Skeletal muscle tissue (tissue), 4 donors: ENCODE measurements around the gene ZDHHC18. TPM values are rescaled to one million over a fixed set of nuclear protein-coding genes. Genes with fewer than 3 reads are reported as not detected.

ENCODE experiments used
- H3K27ac ChIP-seq: one replicate; pipeline ENCODE4 v1.7.0; 2013; ENCODE audit warnings: mild to moderate bottlenecking, low read depth, low read length, inconsistent platforms
- H3K27me3 ChIP-seq, 3 donors: one replicate each; pipeline ENCODE4 v1.7.0; 2013; ENCODE audit warnings: low read length in 3 of 3; ENCODE audit not compliant: control insufficient read depth in 3 of 3, insufficient read depth in 3 of 3
- H3K36me3 ChIP-seq, 3 donors: one replicate each; pipeline ENCODE4 v1.7.0; 2013; ENCODE audit warnings: low read length in 3 of 3; ENCODE audit not compliant: control insufficient read depth in 3 of 3, insufficient read depth in 3 of 3
- H3K4me1 ChIP-seq, 3 donors: one replicate each; pipeline ENCODE4 v1.7.0; 2013; ENCODE audit warnings: low read length in 3 of 3, mild to moderate bottlenecking in 3 of 3; ENCODE audit not compliant: control insufficient read depth in 3 of 3, insufficient read depth in 3 of 3
- H3K4me3 ChIP-seq, 3 donors: one replicate each; pipeline ENCODE4 v1.7.0; 2013; ENCODE audit warnings: low read length in 3 of 3
- H3K9ac ChIP-seq, 3 donors: one replicate each; pipeline ENCODE4 v1.7.0; 2013; ENCODE audit warnings: low read length in 3 of 3, mild to moderate bottlenecking in 3 of 3, moderate library complexity in 2 of 3, low read depth in 1 of 3
- H3K9me3 ChIP-seq, 3 donors: one replicate each; pipeline ENCODE4 v1.7.0; 2013; ENCODE audit warnings: low read length in 3 of 3; ENCODE audit not compliant: control insufficient read depth in 3 of 3
- total RNA-seq: library from RNA; depleted of rRNA; stranded (reverse); fragments of >200 nt; gene quantifications from one replicate; pipeline ENCODE4 v1.2.3, GENCODE V29; 2014
- donor health status: Osteomylitis.

The ZDHHC18 gene
- total RNA-seq, 1 donor from 2014 or later = 3.7 TPM

DNA sequence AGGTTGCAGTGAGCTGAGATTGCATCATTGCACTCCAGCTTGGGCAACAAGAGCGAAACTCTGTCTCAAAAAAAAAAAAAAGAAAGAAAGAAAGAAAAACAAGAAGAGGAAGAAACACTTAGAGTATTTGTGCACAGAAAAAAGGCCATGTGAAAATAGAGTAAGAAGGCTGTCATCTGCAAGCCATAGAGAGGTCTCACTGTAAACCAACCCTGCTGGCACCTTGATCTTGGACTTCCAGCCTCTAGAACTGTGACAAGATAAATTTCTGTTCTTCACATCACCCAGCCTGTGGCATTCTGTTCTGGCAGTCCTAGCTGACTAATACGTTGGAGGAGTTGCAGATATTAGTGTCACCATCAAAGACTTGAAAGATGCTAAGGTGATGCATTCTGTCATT is 12.1 kb upstream of the ZDHHC18 start:
- H3K4me1 ChIP-seq = peaks cover 0 to 2% (median 0%) of the 10 kb centered on the region in 3 donors
- no peak overlapping the region for H3K4me3 ChIP-seq
- H3K9me3 ChIP-seq = no peaks in the 10 kb centered on the region
- H3K36me3 ChIP-seq = no peaks in the 10 kb centered on the region
- no peaks in the 10 kb centered on the region for H3K27me3 ChIP-seq
- H3K27ac ChIP-seq = no peak overlapping the region
- H3K9ac ChIP-seq = no peak overlapping the region

DNA sequence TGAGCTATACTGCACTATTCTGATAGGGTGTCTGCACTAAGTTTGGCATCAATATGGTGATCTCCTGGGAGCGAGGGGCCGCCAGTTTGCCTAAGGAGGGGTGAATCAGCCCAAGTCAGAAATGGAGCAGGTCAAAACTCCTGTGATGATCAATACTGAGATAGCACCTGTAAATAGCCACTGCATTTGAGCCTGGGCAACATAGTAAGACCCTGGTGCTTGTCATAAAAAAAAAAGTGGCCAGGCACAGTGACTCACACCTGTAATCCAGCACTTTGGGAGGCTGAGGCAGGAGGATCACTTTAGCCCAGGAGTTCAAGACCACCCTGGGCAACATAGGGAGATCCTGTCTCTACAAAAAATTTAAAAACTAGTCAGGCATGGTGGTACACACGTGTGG is 11.6 kb upstream of the ZDHHC18 start:
- H3K9ac ChIP-seq = no peak overlapping the region
- H3K4me1 ChIP-seq = peaks cover 0 to 2% (median 0%) of the 10 kb centered on the region in 3 donors
- H3K4me3 ChIP-seq = no peak overlapping the region
- no peaks in the 10 kb centered on the region for H3K9me3 ChIP-seq
- H3K36me3 ChIP-seq = no peaks in the 10 kb centered on the region
- H3K27me3 ChIP-seq = no peaks in the 10 kb centered on the region
- H3K27ac ChIP-seq = no peak overlapping the region

DNA sequence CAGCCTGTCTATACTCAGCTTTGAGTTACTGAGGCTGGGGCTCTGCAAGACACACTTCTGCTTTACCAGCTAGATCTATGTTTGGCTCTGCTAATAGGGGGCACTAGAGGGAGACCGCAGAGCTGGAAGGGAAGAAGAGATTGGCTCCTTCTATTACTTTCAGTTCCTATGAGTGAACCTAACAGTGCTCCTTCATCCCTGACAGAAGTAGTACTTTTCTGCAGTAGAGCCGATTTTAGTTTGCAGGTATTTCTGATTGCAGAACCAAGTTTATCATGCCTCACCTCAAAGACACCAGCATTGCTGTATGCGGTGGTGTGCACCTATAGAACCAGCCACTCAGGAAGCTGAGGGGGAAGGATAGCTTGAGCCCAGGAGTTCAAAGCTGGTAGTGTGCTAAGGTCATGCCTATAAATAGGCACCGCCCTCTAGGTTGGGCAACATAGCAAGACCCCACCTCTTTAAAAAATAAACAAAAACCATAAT is 5.7 kb upstream of the ZDHHC18 start:
- Histone ChIP-seq H3K27ac (no peak overlapping the region), H3K9ac (no peak overlapping the region), H3K9me3 (no peaks in the 10 kb centered on the region), H3K4me3 (no peak overlapping the region), H3K36me3 (no peaks in the 10 kb centered on the region), H3K27me3 (no peaks in the 10 kb centered on the region), H3K4me1 (peaks cover 0 to under 1% (median under 1%) of the 10 kb centered on the region in 3 donors)

DNA sequence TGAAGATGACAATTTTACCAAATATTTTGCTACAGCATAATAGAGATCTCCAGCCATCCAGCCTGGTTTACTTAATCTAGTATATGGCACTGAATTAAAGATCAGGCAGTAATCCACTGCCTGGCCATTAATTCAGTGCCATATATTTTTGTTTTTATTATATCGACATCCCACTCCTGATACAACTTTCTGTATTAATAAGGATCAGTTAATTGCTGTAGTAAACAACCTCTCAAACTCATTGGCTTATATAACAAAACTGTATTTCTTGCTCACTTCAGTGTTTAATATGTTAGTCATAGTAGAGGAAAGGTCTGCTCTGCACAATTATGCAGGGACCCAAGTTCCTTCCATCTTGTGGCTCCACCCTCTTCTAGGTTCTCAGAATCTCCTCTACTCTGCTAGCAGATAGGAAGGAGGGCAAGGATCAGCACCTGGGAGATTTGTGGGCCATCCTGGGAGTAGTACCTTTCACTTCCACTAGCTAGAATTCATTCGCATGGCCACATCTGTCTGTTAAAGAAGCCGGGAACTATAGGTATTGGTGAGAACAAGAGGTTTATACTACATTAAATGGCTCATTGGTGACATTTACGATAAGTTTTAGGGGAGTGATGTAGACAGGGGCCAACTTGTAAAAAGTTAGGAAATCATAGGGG is 3.6 kb upstream of the ZDHHC18 start:
- H3K36me3 ChIP-seq = no peaks in the 10 kb centered on the region
- no peaks in the 10 kb centered on the region for H3K27me3 ChIP-seq
- H3K9me3 ChIP-seq = no peaks in the 10 kb centered on the region
- H3K27ac ChIP-seq = no peak overlapping the region
- no peak overlapping the region for H3K9ac ChIP-seq
- no peak overlapping the region for H3K4me3 ChIP-seq
- H3K4me1 ChIP-seq = peaks cover 7 to 12% (median 10%) of the 10 kb centered on the region in 3 donors

DNA sequence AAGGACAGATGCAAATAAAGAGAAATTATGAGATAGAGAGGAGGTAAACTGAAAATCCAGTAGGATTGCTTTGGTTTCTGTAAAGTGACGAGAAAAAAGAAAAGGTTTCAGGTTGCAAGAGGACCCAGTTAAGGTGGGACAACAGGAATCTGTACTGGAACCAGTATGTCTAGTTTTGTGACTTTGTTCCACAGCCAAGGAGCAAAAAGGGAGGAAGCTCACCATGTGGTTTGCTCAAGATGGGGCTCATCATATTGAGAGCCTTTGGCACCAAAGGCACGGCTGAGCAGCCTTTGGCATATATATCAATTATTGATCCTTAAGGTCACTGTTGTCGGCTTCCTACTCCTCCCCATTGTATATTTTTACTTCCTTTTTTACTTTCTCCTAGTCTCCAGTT is 1.8 kb upstream of the ZDHHC18 start:
- Histone ChIP-seq H3K27me3 (no peaks in the 10 kb centered on the region), H3K4me1 (peaks cover 24 to 28% (median 25%) of the 10 kb centered on the region in 3 donors), H3K9me3 (no peaks in the 10 kb centered on the region), H3K9ac (no peak overlapping the region), H3K4me3 (no peak overlapping the region), H3K27ac (no peak overlapping the region), H3K36me3 (peaks cover 0 to 4% (median 0%) of the 10 kb centered on the region in 3 donors)

DNA sequence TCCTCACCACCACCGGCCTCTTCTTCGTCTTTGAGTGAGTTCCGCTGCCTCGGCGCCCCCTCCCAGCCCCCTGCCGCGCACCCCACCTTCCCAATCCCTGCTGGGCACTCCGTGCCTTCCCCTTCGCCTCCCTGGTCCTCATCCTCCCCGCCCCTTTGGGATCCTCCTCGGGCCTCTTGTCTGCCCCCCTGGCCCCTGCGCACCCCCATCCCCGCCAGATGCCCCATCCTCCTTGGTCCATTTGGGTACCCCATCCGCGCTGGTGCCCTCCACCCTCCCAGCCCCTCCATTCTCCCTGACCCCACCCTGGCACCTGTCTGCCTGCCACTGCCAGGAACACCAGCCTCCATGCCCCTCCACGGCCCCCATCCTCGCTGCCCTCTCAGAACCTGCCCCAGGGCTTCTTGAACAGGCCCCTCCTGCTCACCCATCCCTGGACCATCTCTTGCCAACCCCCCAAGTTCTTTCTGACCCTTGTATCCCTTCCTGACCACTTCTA is 667 bp downstream of the ZDHHC18 start:
- Histone ChIP-seq H3K27ac (no peak overlapping the region), H3K27me3 (no peaks in the 10 kb centered on the region), H3K36me3 (peaks cover 3 to 10% (median 5%) of the 10 kb centered on the region in 3 donors), H3K9ac (peak overlapping the region; percentile 59 to 85 (median 74)), H3K4me1 (peaks cover 25 to 32% (median 27%) of the 10 kb centered on the region in 3 donors), H3K9me3 (no peaks in the 10 kb centered on the region), H3K4me3 (peak overlapping the region; percentile 67 to 93 (median 72))

DNA sequence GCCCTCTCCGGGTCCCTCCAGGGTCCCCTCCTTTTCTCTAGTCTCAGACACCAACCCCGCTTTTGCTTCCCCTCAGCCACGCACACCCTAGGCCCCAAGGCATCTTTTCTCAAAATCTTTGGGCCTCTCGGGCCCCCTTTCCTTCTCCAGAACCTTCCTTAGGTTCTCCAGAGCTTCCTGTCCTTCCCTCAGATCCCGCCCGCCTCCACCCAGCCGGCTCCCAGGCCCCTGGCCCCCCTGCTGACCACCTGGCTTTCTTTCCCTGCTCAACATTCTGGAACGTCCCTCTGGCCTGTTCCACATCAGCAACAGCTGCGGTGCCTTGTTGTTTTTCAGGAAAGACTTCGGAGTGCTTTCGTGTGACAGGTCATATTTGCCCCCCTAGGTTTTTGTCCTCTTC is 1.2 kb downstream of the ZDHHC18 start:
- H3K9ac ChIP-seq = peak overlapping the region; percentile 59 to 85 (median 74)
- H3K9me3 ChIP-seq = no peaks in the 10 kb centered on the region
- H3K4me3 ChIP-seq = peak overlapping the region; percentile 67 to 93 (median 72)
- no peaks in the 10 kb centered on the region for H3K27me3 ChIP-seq
- H3K27ac ChIP-seq = no peak overlapping the region
- peaks cover 25 to 32% (median 27%) of the 10 kb centered on the region in 3 donors for H3K4me1 ChIP-seq
- peaks cover 8 to 15% (median 10%) of the 10 kb centered on the region in 3 donors for H3K36me3 ChIP-seq

DNA sequence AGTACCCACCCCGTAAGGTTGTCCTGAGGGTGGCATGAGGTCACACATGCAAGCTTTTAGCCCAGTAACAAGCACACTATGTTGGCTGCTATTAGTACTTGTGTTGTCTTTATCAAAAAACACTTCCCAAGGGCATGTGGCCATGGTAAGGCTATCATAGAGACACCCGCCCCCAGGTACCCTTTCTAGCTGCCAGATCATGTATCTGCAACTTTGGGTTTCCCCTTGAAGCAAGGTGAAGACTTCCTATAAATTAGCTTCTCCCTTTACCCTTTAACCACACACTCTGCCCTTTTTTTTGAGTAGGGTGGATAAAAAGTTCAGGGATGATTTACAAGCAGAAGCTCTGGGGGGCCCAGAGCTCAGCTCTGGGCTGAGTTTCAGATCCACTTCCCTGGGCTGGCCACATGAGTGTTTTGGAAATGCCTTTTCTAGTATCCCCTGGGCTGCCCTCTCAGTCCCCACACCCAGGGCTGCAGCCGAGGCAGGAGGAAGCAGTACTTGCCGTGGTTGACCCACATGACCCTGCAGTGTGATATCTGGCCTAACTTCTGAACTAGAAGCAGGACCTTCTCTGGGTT is 2.0 kb downstream of the ZDHHC18 start:
- Histone ChIP-seq H3K36me3 (peaks cover 17 to 23% (median 18%) of the 10 kb centered on the region in 3 donors), H3K4me1 (peaks cover 25 to 32% (median 27%) of the 10 kb centered on the region in 3 donors), H3K9me3 (no peaks in the 10 kb centered on the region), H3K9ac (peak overlapping the region in 2 of 3 donors; percentile 32 to 57), H3K27ac (no peak overlapping the region), H3K4me3 (no peak overlapping the region), H3K27me3 (no peaks in the 10 kb centered on the region)

DNA sequence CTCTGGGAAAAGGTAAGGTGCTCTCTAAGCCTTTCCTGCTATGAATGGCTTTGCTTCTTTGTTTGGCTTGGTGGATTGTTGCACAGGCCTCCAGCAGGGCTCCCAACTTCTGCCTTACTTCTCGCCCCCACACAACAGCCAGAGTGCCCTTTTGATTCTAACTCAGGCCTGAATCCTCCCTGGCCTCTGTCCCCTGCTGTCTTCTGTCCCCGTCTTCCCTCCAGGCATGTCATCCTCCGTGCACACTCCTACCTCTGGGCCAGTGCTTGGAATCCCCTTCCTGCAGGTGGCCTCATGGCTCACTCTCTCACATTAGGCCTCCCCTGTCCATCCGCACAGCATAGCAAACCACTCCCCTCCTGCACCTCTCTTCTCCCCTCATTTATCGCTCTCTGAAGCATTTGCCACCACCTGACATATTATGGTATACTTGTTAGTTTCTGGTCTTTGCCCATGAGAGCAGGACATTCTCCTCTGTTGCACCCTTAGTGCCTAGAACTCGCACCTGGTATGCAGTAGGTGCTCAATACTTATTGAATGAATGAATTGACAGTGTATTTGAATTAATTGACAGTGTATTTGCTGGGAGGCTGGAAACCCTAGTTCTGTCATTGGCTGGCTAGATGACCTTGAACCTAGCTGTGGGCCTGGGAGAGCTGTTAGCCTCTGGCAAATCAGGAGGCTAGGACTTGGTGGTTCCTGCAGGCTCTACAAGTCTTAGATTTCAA is 2.9 kb downstream of the ZDHHC18 start:
- no peak overlapping the region for H3K4me3 ChIP-seq
- no peak overlapping the region for H3K27ac ChIP-seq
- H3K9me3 ChIP-seq = no peaks in the 10 kb centered on the region
- H3K9ac ChIP-seq = peak overlapping the region in 2 of 3 donors; percentile 1 to 32
- H3K36me3 ChIP-seq = peaks cover 23 to 31% (median 26%) of the 10 kb centered on the region in 3 donors
- H3K27me3 ChIP-seq = no peaks in the 10 kb centered on the region
- peaks cover 25 to 32% (median 27%) of the 10 kb centered on the region in 3 donors for H3K4me1 ChIP-seq
